ENCODE results near the gene VDAC1.

- TF ChIP-seq CTCF (conservative IDR thresholded peaks at IDR 0.05 in 1 of 2, IDR thresholded peaks at IDR 0.05 in 1 of 2; ENCODE audit: low read depth in 1 of 2, low read length in 2 of 2), result no peak
- no peak for TF ChIP-seq EZH2 (IDR thresholded peaks at IDR 0.05; ENCODE audit: low read length, missing control alignments)
Measured at GRCh38 chr5:133995883-133996563, 8.8 kb downstream of the VDAC1 start.

Data from fibroblast of lung (primary cell).